ENCODE measurements around the gene ZCCHC14.

DNA sequence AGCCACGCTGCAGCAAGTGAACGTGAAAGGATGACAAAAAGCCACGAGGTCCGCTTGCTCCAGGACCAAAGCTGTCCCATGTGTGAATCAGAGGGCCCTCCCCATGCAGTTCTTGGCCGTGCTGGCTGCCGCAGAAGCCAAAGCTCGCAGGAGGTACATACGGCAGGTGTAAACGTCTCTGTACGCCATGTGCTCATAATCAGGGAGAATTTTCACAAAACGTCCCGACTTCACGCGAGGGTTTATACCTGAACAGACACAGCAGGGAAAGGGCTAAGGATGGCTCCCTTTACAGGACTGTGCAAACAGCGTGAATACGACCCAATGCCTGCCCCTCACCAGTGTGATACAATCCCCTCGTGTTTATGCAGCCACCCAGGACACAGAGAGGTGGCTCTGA, 134.6 kb downstream of the ZCCHC14 start:
- no peak for TF ChIP-seq EZH2phosphoT487 (IDR thresholded peaks at IDR 0.05; ENCODE audit: borderline replicate concordance, low read length)
- TF ChIP-seq, protein P1, sequence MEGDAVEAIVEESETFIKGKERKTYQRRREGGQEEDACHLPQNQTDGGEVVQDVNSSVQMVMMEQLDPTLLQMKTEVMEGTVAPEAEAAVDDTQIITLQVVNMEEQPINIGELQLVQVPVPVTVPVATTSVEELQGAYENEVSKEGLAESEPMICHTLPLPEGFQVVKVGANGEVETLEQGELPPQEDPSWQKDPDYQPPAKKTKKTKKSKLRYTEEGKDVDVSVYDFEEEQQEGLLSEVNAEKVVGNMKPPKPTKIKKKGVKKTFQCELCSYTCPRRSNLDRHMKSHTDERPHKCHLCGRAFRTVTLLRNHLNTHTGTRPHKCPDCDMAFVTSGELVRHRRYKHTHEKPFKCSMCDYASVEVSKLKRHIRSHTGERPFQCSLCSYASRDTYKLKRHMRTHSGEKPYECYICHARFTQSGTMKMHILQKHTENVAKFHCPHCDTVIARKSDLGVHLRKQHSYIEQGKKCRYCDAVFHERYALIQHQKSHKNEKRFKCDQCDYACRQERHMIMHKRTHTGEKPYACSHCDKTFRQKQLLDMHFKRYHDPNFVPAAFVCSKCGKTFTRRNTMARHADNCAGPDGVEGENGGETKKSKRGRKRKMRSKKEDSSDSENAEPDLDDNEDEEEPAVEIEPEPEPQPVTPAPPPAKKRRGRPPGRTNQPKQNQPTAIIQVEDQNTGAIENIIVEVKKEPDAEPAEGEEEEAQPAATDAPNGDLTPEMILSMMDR (IDR thresholded peaks at IDR 0.05; ENCODE audit: low read depth, low read length, poor library complexity, severe bottlenecking) = no peak

All from DOHH2 (cell line).